NCI-H460 (cell line): ENCODE data around the gene ARHGAP29. TPM values are rescaled to one million over a fixed set of nuclear protein-coding genes. Genes with fewer than 3 reads are reported as not detected.

ENCODE experiments used
- DNase-seq: peaks from one replicate; pipeline ENCODE4 v3.0.0-alpha.2; 2016; ENCODE audit warnings: low read depth; ENCODE audit errors: extremely low read depth
- polyA plus RNA-seq: library from polyadenylated mRNA; depleted of rRNA; stranded (reverse); fragments of >200 nt; gene quantifications from 2 replicates; pipeline ENCODE4 v1.2.3, GENCODE V29; 2014; cell fraction: nucleus; rRNA removed
- total RNA-seq: library from RNA; depleted of rRNA; stranded (reverse); fragments of >200 nt; shearing (Covaris generic); gene quantifications from 2 replicates; pipeline ENCODE4 v1.2.3, GENCODE V29; 2014; rRNA removed

The ARHGAP29 gene, protein sequence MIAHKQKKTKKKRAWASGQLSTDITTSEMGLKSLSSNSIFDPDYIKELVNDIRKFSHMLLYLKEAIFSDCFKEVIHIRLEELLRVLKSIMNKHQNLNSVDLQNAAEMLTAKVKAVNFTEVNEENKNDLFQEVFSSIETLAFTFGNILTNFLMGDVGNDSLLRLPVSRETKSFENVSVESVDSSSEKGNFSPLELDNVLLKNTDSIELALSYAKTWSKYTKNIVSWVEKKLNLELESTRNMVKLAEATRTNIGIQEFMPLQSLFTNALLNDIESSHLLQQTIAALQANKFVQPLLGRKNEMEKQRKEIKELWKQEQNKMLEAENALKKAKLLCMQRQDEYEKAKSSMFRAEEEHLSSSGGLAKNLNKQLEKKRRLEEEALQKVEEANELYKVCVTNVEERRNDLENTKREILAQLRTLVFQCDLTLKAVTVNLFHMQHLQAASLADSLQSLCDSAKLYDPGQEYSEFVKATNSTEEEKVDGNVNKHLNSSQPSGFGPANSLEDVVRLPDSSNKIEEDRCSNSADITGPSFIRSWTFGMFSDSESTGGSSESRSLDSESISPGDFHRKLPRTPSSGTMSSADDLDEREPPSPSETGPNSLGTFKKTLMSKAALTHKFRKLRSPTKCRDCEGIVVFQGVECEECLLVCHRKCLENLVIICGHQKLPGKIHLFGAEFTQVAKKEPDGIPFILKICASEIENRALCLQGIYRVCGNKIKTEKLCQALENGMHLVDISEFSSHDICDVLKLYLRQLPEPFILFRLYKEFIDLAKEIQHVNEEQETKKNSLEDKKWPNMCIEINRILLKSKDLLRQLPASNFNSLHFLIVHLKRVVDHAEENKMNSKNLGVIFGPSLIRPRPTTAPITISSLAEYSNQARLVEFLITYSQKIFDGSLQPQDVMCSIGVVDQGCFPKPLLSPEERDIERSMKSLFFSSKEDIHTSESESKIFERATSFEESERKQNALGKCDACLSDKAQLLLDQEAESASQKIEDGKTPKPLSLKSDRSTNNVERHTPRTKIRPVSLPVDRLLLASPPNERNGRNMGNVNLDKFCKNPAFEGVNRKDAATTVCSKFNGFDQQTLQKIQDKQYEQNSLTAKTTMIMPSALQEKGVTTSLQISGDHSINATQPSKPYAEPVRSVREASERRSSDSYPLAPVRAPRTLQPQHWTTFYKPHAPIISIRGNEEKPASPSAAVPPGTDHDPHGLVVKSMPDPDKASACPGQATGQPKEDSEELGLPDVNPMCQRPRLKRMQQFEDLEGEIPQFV
- total RNA-seq: 19.8 and 27.3 TPM in 2 replicates
- 14.1 and 18.0 TPM in 2 replicates for polyA plus RNA-seq

GRCh38 chr1:94237291-94238226 lies at the start of gene ARHGAP29:
Gene ARHGAP29, minus strand, starts transcription at chr1:94237584. Its CDS starts 5,973 bp downstream, at chr1:94231611.
- peak; percentile 73 for DNase-seq

GRCh38 chr1:94286864-94287437 lies 49.6 kb upstream of the ARHGAP29 start:
- no peak for DNase-seq

DNA sequence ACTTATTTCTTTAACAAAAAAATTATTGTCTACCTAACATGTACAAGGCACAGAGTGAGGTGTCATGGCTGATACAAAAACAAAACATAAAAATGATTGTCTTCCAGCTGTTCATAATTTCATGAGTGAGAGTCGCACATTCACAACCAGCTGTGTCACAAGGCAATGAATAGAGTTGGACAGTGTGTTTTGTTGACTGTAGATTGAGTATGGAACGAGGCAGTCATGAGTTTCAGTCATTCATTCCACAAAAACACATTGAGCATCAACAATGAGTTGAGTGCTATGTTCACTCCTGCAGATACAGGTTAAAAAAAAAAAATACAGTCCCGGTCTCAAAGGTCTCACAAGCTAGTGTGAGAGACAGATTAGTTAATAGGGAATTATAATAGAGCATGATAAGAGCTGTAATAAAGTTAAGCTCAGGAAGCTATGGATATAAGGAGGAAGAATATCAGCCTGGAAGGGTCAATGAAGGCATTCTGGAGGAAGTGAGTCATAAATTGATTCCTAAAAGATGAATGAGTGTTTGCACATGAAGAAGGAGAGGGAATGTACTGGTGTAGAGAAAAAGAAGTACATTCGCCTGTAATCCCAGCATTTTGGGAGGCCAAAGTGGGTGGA lies 47.8 kb upstream of the ARHGAP29 start:
- no peak for DNase-seq

DNA sequence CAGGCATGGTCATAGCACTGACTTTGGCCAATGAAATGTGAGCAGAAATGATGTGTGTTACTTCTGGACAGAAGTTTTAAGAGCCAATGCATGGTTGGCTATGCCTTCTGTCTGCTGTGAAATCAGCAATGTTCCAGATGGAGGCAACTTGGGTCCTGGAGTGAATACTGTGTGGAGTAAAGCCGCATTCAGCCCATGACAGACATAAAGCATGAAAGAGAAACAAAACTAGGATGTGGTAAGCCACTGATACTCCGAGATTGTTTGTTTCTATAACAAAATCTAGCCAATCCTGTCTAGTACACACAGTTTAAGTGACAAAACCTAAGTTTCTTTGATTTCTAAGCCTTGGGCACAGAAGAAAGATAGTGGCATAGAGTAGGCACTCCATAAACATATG lies 47.1 kb upstream of the ARHGAP29 start:
- DNase-seq: no peak

GRCh38 chr1:94283462-94283861 lies 46.1 kb upstream of the ARHGAP29 start:
- DNase-seq: no peak

- DNase-seq: no peak
Measured at GRCh38 chr1:94282143-94282711, 44.8 kb upstream of the ARHGAP29 start.

GRCh38 chr1:94281361-94282142 lies 44.2 kb upstream of the ARHGAP29 start:
- DNase-seq: no peak

DNA sequence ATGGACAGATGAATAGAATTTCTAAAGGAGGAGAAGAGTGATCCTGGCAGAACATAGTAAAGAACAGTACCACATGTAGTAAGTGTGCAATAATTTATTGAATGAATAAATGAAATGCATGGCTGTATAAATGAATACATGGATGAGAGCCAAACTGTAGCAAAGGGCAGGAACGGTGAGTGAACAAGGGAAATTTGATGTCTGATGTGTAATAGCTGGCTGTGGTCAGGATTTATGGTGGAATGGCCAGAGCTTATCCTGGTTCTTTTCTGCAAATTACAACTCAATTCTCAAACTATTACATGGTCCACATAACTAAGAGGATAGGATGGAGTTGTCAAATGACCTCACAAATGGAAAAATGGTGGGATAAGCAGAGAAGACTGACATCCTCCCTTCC lies 43.2 kb upstream of the ARHGAP29 start:
- no peak for DNase-seq

DNA sequence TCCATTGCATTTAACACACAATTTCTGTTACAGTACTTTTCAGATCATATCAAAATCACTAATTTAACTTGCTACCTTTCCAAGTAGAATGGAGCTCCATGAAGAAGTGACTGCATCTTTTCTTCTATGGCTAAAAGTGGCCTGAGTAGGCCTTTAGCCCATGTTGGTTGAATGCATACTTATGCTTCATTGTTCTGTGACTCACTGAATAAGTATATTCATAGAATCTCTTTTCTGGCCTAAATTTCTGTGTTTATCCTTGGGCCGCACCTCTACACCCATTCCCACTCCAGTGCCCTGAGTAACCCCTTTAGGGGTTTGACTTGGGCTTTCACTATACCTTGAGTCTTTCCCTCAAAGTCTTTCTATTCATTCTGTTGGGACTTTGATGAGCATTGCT lies 42.1 kb upstream of the ARHGAP29 start:
- DNase-seq: no peak

DNA sequence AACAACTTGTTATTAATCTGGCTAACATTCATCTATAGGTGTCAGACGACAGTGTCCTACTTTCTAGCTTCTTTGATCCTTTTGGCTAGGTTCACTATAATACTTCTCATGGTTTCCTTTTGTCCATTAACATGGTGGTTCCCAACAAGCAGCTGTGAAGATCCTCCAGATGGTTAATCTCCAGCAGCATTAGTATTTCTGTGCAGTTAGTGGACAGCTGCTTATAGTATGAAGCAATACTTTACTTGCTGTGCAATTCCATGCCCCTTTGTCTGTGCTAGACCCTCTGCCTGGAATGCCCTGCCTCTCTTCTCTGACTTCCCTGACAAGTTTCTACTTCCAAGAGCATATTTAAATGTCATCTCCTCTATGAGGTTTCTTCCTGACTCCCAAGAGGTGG lies 41.7 kb upstream of the ARHGAP29 start:
- no peak for DNase-seq

GRCh38 chr1:94276988-94277434 lies 39.6 kb upstream of the ARHGAP29 start:
- no peak for DNase-seq

DNA sequence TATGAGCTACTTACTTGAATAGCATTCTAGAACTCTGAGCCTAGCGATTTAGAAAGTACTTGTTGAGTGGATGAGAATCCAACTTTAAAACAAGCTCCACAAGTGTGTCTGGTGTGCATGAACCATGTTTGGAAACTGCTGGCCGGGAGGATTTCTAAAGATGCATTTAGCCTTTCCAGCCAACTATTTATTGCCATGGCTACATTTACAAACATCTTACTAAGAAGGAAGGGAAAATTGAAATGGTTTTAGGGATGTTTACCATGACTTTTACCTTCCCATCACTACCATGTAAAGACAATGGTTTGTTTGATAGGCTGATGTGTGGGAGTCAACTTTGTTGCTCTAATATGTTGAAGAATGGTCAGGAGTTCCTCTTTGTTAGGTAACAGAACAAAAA lies 37.7 kb upstream of the ARHGAP29 start:
- DNase-seq: no peak

DNA sequence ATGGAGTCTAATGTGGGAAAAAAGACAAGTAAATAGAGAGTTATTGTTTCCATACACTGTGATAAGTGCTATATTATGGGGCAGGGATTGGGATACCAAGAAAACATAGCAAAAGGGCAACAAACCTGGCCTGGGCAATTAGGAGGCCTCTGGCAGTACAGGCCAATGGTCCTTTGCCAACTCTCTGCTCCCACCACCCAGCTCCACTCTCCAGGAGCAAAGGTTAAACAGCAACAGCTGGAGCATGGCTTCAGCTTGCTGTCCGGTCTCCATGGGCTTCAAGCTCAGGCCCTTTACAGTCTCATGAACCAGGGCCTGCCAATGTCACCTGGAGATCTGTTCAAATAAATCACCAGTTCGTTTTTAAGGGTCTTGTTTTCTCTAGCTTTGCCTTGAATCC lies 37.2 kb upstream of the ARHGAP29 start:
- DNase-seq: no peak

DNA sequence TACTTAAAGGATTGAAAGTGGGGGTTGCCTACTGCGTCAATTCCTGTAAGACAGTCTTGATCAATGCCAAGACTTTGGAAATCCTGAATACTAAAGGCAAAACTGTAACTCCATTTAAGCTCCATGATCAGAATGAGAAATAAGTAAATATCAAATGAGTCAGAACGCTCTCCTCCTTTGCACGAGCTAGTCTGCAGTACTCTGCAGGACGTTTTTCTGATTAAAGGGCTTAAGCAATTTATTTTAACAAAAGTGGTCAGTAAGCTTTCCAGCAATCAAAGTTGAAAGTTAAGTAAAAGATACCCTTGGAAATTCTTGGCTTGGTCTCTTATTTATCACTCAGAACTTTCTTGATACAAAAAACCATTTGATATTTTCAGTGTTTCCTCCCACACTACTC lies 35.7 kb upstream of the ARHGAP29 start:
- DNase-seq: no peak

DNA sequence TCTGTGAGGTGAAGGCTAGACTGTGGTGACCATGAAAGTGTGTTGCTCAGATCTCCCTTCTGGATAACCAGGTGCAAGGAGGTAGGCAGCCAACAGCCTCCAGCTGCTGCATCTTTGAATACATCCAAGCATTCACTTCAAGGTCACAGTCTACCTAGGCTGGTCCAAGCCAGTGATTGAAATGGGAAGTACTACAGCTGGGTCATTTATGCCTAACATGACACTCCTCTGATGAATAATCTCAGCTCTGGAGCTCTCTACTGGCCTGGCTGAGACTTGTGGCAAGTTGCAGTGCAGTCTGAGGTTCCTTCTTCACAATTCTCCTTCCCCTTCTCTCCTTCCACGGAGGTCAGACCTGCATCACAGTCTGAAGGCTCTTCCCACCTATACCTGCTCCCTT lies 35.0 kb upstream of the ARHGAP29 start:
- no peak for DNase-seq

DNA sequence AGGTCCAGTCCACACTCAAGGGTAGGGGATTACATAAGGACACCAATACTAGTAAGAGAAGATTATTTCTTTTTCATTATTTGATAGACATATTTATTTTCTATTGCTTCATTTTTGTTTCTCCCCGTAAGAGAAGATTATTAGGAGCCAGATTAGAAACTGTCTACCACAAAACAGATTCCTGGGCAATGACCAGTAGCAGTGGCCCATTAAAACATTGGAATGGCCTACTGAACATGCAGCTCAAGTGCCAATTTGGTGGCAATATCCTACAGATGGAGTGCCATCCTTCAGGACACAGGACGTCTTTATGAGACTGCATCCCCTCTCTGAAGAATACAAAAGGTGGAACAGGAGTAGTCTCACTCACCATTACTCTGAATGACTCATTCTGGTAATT lies 34.0 kb upstream of the ARHGAP29 start:
- DNase-seq: no peak

GRCh38 chr1:94270801-94271203 lies 33.4 kb upstream of the ARHGAP29 start:
- DNase-seq: no peak

DNA sequence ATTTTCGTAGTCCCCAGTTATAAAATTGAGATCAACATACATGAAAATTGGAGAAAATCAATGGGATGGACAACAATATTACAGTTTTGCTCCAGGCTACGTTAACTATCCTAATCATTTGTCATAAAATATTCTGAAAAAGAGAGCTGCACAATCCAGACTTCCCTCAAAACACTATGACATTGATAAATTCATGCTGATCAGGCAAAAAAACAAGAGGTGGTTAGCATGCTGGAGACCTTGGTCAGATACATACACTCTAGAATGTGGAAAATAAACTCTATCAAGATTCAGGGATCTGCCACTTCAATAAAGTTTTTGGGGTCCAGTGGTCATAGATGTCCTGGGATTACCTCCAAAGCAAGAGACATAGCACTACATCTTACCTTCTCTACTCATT lies 32.5 kb upstream of the ARHGAP29 start:
- DNase-seq: no peak
